ENCODE results near the gene RGS9BP.
"Not testable (repeated sequence)": the region's sequence is repeated elsewhere in the genome, so short reads cannot be mapped to it uniquely, and the experiment has no call there.

The RGS9BP gene

GRCh38 chr19:32672841-32673240 is 2.8 kb upstream of the RGS9BP start:
- no peak for DNase-seq

DNA sequence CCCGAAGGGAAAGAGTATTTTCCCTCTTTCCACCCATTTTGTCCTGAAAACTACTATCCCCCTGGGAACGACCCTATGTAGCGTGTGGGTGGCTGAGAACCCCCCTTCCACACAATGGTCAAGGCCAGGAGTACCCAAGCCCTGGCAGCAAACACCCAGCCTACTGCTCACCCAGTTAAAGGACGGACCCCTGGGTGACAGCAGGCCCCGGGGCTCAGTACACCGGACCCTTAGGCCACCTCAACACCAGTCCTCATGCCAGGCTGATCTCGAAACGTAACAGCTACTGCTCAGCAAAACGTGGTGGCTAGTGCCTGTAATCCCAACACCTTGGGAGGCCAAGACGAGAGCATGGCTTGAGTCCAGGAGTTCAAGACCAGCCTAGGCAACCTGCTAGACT is 2.1 kb upstream of the RGS9BP start:
- DNase-seq, result no peak

DNA sequence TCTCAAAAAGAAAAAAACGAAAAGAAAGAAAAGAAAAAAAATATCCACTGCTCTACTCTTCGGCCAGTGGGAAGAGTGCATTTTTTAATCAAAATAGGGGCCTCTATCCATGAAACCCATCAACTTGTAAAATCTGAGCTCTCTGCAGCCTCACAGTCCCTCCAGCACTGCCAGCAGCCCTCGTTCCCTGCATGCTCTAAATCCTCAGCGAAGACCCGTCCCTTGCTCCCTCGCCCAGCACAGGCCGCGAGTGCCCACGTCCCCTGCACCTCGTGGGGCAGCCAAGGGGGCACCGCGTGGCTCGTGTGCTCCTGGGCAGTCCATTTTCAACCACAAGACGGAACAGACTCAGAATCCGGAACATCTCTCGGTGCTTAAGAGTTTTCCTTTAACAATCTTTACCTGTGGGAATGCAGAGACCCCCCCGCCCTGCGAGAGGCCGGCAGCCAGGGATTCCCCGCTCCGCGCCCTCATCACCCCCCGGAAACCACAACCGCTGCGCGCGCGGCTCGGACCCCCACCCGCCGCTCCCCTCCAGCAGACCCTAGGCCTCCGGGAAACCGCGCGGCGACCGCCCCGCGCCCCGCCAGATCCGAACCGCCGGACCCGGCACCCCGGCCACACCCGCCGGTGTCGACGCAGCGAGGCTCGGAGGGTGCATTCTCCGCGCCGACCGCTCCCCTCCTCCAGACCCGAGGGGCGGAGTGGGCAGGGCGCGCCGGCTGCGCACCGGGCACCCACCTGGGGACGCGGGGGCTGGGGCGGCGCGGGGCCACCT is 1.3 kb upstream of the RGS9BP start:
- DNase-seq, result no peak

DNA sequence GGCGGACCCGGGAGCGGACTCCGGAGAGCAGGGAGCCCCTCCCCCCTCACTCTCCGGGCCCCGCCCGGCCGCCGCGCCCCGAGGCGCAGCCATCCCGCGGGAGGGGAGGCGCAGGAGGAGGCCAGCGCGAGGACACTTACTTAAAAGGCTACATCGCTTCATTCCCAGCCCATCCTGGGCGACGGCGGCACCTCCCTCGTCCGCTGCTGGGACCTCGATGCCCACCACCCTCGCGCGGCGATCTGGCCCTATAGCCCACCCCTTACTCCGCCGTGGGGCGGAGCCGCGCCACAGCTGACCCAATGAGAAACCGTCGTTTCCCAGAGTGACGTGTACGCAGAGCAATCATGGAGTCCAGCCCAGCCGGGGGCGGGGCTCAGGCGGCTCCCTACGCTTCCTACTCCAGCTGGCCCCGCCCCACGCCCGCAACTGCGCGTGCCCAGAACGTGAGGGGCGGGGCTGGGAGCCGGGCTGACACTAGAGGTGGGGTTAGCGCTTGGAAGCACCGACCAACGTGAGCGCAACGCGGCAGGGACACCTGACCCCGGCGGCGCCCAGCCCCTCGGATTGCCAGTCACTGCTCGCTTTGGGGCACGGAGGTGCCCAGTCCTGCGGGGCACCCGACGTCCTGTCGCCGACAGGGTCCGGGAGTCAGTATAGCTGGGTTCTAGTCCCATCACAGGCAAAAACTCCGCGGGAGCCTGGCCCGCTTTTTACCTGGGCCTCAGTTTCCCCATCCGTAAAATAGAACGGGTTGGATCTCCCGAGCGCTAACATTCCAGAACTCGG is 523 bp upstream of the RGS9BP start, which contains the start of gene ANKRD27:
ANKRD27 (minus strand) TSS at position 250 of the 789 bp plus-strand sequence. CDS start 16,165 bp downstream, outside the sequence.
- DNase-seq, result peak; percentile 98

DNA sequence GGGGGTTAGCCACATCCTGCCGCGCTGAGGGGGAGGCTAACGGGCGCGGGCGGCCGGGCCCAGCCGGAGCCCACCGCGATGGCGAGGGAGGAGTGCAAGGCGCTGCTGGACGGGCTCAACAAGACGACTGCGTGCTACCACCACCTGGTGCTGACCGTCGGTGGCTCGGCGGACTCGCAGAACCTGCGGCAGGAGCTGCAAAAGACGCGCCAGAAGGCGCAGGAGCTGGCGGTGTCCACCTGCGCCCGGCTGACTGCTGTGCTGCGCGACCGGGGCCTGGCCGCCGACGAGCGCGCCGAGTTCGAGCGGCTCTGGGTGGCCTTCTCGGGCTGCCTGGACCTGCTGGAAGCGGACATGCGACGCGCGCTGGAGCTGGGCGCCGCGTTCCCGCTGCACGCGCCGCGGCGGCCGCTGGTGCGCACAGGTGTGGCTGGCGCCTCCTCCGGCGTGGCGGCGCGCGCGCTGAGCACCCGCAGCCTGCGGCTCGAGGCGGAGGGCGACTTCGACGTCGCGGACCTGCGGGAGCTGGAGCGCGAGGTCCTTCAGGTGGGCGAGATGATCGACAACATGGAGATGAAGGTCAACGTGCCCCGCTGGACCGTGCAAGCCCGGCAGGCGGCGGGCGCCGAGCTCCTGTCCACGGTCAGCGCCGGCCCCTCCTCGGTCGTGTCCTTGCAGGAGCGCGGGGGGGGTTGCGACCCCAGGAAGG is 692 bp downstream of the RGS9BP start:
- DNase-seq, result no peak

DNA sequence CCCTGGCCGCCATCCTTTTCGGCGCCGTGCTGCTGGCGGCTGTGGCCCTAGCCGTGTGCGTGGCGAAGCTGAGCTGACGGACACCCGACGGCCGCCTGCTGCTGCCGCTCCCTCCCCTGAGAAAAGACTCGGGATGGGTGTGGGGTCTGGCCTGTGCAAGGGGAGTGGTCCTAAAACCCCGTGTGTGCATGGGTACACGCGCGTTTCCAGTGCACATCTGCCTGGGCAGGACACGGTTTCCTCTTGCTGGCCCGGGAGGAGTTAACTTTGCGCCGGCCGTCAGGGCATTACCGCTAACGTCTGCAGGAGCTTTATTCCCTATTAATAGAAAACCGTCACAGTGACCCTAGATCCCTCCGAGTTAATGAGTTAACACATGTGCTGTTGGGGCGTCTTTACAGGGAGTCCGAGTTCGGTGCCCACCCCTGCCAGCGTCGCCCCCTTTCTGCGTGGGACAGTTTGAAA is 1.3 kb downstream of the RGS9BP start:
- DNase-seq, result no peak

DNA sequence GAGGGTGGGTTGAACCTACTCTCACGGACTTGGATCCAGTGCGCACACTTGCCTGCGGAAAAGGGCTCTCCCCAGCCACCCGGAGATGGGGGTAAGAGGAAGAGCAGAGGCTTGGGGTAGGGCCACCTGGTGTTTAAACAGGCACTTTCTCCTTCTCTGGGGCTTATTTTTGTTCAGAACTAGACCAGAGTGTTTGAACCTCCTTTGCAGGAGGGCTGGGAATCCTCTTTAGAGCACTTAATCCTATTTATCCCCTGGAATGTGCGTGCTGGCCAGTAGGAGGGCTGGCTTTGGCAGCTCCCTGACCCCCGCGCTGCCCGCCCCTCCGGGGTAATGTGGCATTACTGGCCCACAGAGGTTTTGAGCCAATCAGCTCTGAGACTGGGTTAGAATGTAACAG is 2.0 kb downstream of the RGS9BP start:
- no peak for DNase-seq

DNA sequence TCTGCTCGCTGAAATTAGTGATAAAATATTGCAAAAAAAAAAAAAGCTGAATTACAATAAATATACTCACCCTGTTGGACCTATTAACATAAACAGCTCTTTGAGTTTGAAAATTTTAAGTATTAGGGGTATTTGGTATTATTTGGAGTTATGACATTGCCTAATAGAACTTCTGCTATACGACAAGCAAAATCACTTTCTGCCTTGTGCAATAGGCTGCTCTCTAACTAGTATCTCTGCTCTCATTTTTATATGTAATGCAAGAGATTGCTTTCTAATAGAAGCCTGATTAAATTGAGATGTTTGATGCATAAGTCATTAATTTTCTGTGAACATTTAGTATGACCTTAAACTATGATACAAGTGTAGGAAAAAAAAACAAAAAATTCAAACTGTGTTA is 5.3 kb downstream of the RGS9BP start:
- DNase-seq, result no peak

DNA sequence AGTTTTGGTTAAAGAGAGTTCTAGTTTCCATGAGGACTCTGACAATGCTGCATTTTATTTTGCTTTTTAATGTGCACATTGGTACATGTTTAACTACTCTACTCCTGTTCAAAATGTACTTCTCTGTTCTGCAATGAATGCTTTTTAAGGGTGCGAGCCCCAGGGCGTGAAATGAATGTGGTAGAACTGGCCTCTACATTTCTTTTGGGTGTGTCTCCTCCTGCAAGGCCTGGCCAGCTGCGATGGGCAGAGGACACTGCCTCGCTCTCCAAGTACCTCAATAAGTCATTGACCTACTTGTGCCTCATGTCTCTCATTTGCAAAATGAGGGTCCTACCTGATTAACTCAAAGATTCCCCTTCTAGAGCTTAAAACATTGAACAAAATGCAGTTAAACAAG is 6.7 kb downstream of the RGS9BP start:
- no peak for DNase-seq

DNA sequence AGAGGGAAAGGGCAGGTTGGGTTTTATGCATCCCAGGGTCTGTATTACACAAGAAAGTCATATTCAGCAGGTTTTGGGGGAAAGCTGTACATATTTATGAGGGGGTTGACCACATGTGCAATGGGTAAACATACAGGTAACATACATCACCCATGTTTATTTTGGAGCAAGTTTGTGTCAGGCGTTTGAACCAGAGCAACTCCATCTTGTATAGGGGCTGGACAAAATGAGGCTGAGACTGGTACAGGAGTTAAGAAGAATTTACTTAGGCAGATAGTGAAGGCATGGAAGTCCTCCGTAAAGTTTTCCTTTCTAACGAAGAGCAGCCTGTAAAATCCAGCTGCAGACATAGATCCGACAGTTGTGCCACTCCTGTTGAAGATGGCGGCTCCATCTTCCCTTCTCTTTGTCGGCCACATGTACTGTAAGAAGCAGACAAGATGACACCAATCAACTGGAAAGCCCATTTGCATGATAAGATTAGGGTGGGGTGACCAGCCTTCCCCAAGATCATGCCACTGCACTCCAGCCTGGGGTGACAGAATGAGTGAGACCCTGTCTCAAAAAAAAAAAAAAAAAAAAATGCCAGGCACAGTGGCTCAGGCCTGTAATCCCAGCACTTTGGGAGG is 11.3 kb downstream of the RGS9BP start:
- DNase-seq, result no peak

- no peak for DNase-seq
Observed at GRCh38 chr19:32687681-32688080, 12.0 kb downstream of the RGS9BP start.

DNA sequence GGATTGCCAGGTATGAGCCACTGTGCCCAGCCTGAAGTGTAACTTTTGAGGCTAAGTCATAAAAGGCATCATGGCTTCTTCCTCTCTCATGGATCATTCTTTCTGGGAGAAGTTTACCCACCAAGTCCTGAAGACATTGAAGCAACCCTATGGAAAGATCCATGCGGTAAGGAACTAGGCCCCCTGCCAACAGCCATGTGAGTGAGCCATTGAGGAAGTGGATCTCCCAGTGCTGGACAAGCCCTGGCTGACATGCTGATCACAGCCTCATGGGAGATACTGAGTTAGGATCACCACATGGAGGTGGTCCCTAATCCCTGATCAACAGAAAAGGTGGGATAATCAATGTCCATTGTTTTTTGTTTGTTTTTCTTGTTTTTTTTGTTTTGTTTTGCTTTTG is 12.7 kb downstream of the RGS9BP start:
- DNase-seq, result no peak

GRCh38 chr19:32691291-32691951 is 15.8 kb downstream of the RGS9BP start, which contains the start of gene NUDT19:
TSS of gene NUDT19 (plus strand) at chr19:32691821. CDS start at chr19:32691961, 140 bp downstream.
- DNase-seq, result peak; percentile 88

- peak; percentile 62 for DNase-seq
Observed at GRCh38 chr19:32691952-32692726, 16.5 kb downstream of the RGS9BP start.

DNA sequence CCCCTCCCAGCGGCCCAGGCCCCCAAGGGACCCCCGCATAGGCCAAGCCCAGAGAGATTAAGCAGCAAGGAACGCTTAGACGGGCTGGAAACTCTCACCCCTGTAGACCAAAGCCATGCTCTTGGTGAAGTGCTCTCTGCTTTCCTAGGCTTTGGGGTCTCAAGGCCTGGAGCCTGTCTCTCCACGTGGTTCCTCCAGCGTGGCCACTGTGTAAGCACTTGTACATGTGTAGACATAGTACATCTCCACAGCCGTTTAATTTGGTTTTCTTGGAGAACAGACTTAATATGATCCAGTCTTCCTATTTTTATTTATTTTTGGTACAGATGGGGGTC is 17.0 kb downstream of the RGS9BP start:
- DNase-seq, result peak; percentile 41

DNA sequence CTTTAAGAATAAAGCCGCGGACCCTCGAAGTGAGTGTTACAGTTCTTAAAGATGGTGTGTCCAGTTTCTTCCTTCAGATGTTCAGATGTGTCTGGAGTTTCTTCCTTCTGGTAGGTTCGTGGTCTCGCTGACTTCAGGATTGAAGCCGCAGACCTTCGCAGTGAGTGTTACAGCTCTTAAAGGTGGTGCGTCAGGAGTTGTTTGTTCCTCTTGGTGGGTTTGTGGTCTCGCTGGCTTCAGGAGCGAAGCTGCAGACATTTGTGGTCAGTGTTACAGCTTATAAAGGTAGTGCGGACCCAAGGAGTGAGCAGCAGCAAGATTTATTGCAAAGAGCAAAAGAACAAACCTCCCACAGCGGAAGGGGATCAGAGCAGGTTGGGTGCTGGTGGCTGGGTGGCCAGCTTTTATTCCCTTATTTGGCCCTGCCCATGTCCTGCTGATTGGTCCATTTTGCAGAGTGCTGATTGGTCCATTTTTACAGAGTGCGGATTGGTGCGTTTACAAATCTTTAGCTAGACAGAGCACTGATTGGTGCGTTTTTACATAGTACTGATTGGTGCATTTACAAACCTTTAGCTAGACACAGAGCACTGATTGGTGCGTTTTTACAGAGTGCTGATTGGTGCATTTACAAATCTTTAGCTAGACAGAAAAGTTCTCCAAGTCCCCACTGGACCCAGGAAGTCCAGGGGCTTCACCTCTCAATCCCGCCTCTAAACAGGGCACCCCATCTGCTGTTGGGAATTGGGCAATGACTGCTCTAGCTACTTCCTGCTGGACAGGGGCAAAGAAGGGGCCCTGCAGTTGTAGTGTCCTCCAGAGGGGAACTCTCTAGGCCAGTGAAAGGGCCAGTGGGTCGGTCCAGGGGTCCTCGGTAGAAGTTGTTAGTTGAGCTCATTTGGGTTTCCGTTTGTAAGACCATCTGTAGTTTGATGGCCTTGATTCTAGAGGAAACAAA is 17.8 kb downstream of the RGS9BP start:
- DNase-seq, result peak; percentile 63

DNA sequence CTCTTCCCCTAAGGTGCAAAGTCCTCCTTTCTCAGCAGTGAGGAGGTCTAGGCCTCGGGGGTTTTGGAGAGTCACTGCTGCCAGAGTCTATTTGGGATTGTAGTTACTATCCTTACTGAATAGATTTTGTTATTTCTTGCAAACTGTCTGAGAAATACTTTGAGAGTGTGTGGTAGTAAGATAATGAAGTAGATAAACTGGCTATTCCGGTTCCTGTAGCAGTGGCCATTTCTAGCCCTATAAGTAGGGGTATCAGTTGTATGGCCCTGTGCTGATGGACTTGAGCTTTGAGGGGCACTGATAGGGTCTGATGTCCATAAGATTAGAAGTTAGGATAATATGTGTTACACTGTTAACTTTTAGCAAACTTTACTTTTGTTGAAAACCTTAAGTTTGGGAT is 18.7 kb downstream of the RGS9BP start:
- not testable (repeated sequence) for DNase-seq

DNA sequence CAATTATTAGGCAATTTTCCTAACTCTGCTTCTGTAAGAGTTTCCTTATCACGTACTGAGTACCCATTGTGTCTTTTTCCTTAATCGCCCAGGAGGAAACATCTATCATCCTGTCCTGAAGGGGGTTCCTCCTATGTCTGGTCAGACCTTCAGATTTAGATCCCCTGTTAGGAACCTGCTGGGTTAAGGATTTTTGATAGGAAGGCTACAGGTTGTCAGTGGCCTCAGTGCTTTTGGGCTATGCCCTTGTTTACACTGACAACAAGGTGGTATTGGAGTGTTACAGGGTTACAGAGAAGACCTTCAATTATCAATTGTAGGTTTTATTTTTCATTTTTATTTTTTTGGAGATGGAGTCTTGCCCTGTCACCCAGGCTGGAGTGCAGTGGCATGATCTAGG is 19.2 kb downstream of the RGS9BP start:
- not testable (repeated sequence) for DNase-seq

- DNase-seq, result not testable (repeated sequence)
Observed at GRCh38 chr19:32695506-32695905, 19.9 kb downstream of the RGS9BP start.

- not testable (repeated sequence) for DNase-seq
Observed at GRCh38 chr19:32696771-32697170, 21.1 kb downstream of the RGS9BP start.
